ENCODE data around the gene HKDC1.

HKDC1 gene

GRCh38 chr10:69217119-69217754 is 2.9 kb upstream of the HKDC1 start:
- DNase-seq: no peak

- no peak for DNase-seq
Measured at GRCh38 chr10:69218831-69219230, 1.3 kb upstream of the HKDC1 start.

GRCh38 chr10:69220507-69220906 is 375 bp downstream of the HKDC1 start:
- no peak for DNase-seq

- peak in 1 of 2 experiments; percentile 4 for DNase-seq
Measured at GRCh38 chr10:69222157-69223027, 2.3 kb downstream of the HKDC1 start.

GRCh38 chr10:69223028-69223342 is 2.9 kb downstream of the HKDC1 start:
- no peak for DNase-seq

GRCh38 chr10:69224862-69225657 is 4.9 kb downstream of the HKDC1 start:
- DNase-seq: no peak

GRCh38 chr10:69225681-69226080 is 5.5 kb downstream of the HKDC1 start:
- DNase-seq: no peak

- no peak for DNase-seq
Measured at GRCh38 chr10:69226919-69227450, 6.9 kb downstream of the HKDC1 start.

GRCh38 chr10:69228151-69228550 is 8.0 kb downstream of the HKDC1 start:
- DNase-seq: peak in 1 of 2 experiments; percentile 52

GRCh38 chr10:69229616-69229916 is 9.4 kb downstream of the HKDC1 start:
- no peak for DNase-seq

- no peak for DNase-seq
Measured at GRCh38 chr10:69230128-69230527, 10.0 kb downstream of the HKDC1 start.

GRCh38 chr10:69232252-69232651 is 12.1 kb downstream of the HKDC1 start:
- DNase-seq: no peak

- DNase-seq: no peak
Measured at GRCh38 chr10:69232736-69233480, 12.8 kb downstream of the HKDC1 start.

- no peak for DNase-seq
Measured at GRCh38 chr10:69234447-69234846, 14.3 kb downstream of the HKDC1 start.

- peak in 1 of 2 experiments; percentile 63 for DNase-seq
Measured at GRCh38 chr10:69237528-69238159, 17.5 kb downstream of the HKDC1 start.

GRCh38 chr10:69239136-69239535 is 19.0 kb downstream of the HKDC1 start:
- no peak for DNase-seq

GRCh38 chr10:69239816-69240434 is 19.8 kb downstream of the HKDC1 start:
- no peak for DNase-seq

GRCh38 chr10:69240455-69240854 is 20.3 kb downstream of the HKDC1 start:
- DNase-seq: no peak

- DNase-seq: no peak
Measured at GRCh38 chr10:69241575-69241974, 21.4 kb downstream of the HKDC1 start.

GRCh38 chr10:69242040-69242851 is 22.1 kb downstream of the HKDC1 start:
- no peak for DNase-seq

GRCh38 chr10:69242852-69243212 is 22.7 kb downstream of the HKDC1 start:
- peak in 1 of 2 experiments; percentile 21 for DNase-seq

Data from NCI-H524 (cell line).